ENCODE measurements around the gene SYNE1.

Gene SYNE1

GRCh38 chr6:152416652-152417051, 220.5 kb downstream of the SYNE1 start:
- Histone ChIP-seq H3K4me3 (replicated peaks; ENCODE audit: insufficient read depth, low read length) (no peak overlapping the region), H3K27ac (replicated peaks) (no peak overlapping the region), H3K27me3 (ENCODE audit: insufficient read depth, poor library complexity, severe bottlenecking) (no peaks in the 10 kb centered on the region)
- no peak for TF ChIP-seq REST (IDR thresholded peaks at IDR 0.05; ENCODE audit: insufficient replicate concordance, low read depth)
- TF ChIP-seq CTCF (IDR thresholded peaks at IDR 0.05; ENCODE audit: insufficient read depth, low read length): no peak
- TF ChIP-seq SPI1 (IDR thresholded peaks at IDR 0.05; ENCODE audit: borderline replicate concordance, low read depth): no peak
- no peak for TF ChIP-seq POLR2AphosphoS5 (IDR thresholded peaks at IDR 0.05; ENCODE audit: low read depth)
- no peak for TF ChIP-seq GABPA (IDR thresholded peaks at IDR 0.05; ENCODE audit: low read depth)
- no peak for DNase-seq (ENCODE audit: low read depth in 1 of 2, low spot score in 1 of 2)

GRCh38 chr6:152404936-152405595, 232.1 kb downstream of the SYNE1 start:
- Histone ChIP-seq H3K27me3 (ENCODE audit: insufficient read depth, poor library complexity, severe bottlenecking) (no peaks in the 10 kb centered on the region), H3K27ac (replicated peaks) (no peak overlapping the region), H3K4me3 (replicated peaks; ENCODE audit: insufficient read depth, low read length) (no peak overlapping the region)
- DNase-seq (ENCODE audit: low read depth in 1 of 2, low spot score in 1 of 2): no peak
- TF ChIP-seq SPI1 (IDR thresholded peaks at IDR 0.05; ENCODE audit: borderline replicate concordance, low read depth): no peak
- TF ChIP-seq POLR2AphosphoS5 (IDR thresholded peaks at IDR 0.05; ENCODE audit: low read depth): no peak
- TF ChIP-seq GABPA (IDR thresholded peaks at IDR 0.05; ENCODE audit: low read depth): no peak
- no peak for TF ChIP-seq CTCF (IDR thresholded peaks at IDR 0.05; ENCODE audit: insufficient read depth, low read length)
- no peak for TF ChIP-seq REST (IDR thresholded peaks at IDR 0.05; ENCODE audit: insufficient replicate concordance, low read depth)

- DNase-seq (ENCODE audit: low read depth in 1 of 2, low spot score in 1 of 2): no peak
- TF ChIP-seq POLR2AphosphoS5 (IDR thresholded peaks at IDR 0.05; ENCODE audit: low read depth) (no peak), SPI1 (IDR thresholded peaks at IDR 0.05; ENCODE audit: borderline replicate concordance, low read depth) (no peak), GABPA (IDR thresholded peaks at IDR 0.05; ENCODE audit: low read depth) (no peak), REST (IDR thresholded peaks at IDR 0.05; ENCODE audit: insufficient replicate concordance, low read depth) (no peak), CTCF (IDR thresholded peaks at IDR 0.05; ENCODE audit: insufficient read depth, low read length) (no peak)
- Histone ChIP-seq H3K27me3 (ENCODE audit: insufficient read depth, poor library complexity, severe bottlenecking) (no peaks in the 10 kb centered on the region), H3K4me3 (replicated peaks; ENCODE audit: insufficient read depth, low read length) (no peak overlapping the region), H3K27ac (replicated peaks) (no peak overlapping the region)
Measured at GRCh38 chr6:152404086-152404857, 232.9 kb downstream of the SYNE1 start.

All from HL-60 (cell line).